T-helper 2 cell treated with Interferon-gamma antibody and Interleukin-4, amounts not matched to agents 100 ng/mL and 5 ng/mL, for 36 hours (primary cell): ENCODE results near the gene ZFHX3. TPM values are rescaled to one million over a fixed set of nuclear protein-coding genes. Genes with fewer than 3 reads are reported as not detected.
"Not testable (repeated sequence)": the region's sequence is repeated elsewhere in the genome, so short reads cannot be mapped to it uniquely, and the experiment has no call there.

Experiments
- intact Hi-C: fragments of 100-400 bp; cut with micrococcal nuclease; formaldehyde crosslinking; loops from one replicate; pipeline ENCODE4 v1.15.1; 2023
- total RNA-seq: library from RNA; stranded (reverse); gene quantifications from 2 replicates; pipeline ENCODE4 v1.2.3, GENCODE V29; 2022

The ZFHX3 gene
- total RNA-seq, 1 donor from 2014 or later: 1.2 TPM

- intact Hi-C loops: no loop called here
These were observed 46.9 kb downstream of the ZFHX3 start for GRCh38 chr16:73000907-73001521.

GRCh38 chr16:73000020-73000906 is 47.7 kb downstream of the ZFHX3 start:
- intact Hi-C loops: no loop called here

GRCh38 chr16:72999541-73000019 is 48.3 kb downstream of the ZFHX3 start:
- intact Hi-C loops: no loop called here

DNA sequence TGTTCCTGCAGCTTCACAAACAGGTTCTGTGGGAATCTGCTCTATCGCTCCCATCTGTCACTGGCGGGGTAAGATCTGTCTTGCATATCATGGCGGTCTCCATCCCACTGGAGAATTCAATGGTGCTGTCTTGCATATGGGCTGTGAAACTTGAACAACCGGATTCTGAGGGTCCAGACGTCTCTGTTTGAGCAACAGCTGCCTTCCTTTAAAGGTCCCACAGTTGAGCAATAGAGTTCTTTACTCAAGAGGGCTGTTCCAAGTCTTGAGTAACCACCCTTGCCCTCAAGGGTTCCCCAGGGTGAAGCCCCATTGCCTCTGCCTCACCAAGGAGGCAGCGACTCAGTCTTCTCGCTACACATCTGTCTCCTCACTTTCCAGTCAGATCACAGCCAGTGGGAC is 50.8 kb downstream of the ZFHX3 start:
- intact Hi-C loops: no loop called here

GRCh38 chr16:72996291-72997062 is 51.5 kb downstream of the ZFHX3 start:
- intact Hi-C loops: no loop called here

- intact Hi-C loops: not testable (repeated sequence)
These were observed 52.1 kb downstream of the ZFHX3 start for GRCh38 chr16:72995882-72996270.

GRCh38 chr16:72995151-72995881 is 52.6 kb downstream of the ZFHX3 start:
- intact Hi-C loops: no loop called here

- intact Hi-C loops: no loop called here
These were observed 55.8 kb downstream of the ZFHX3 start for GRCh38 chr16:72992142-72992601.

DNA sequence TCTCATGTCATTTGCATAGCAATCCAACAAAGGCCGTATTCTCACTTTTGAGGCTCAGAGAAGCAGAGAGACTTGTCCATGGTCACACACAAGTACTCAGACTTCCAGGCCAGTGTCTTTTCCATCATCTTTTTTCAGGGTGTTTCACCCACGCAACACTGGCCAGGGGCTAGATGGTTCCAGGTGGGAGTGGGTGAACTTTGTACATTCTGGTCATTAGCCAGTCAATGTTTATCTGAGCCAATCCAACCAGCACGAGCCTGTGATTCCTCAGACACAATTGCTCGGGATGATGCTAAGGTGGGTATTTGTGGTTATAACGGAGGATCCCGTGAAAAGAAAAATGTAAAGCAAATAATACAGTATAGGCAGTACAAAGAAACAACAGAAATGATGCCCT is 56.3 kb downstream of the ZFHX3 start:
- intact Hi-C loops: no loop called here

- intact Hi-C loops: no loop called here
These were observed 56.7 kb downstream of the ZFHX3 start for GRCh38 chr16:72991211-72991610.

- intact Hi-C loops: no loop called here
These were observed 57.4 kb downstream of the ZFHX3 start for GRCh38 chr16:72990571-72990970.

GRCh38 chr16:72989579-72990551 is 58.1 kb downstream of the ZFHX3 start:
- intact Hi-C loops: no loop called here

DNA sequence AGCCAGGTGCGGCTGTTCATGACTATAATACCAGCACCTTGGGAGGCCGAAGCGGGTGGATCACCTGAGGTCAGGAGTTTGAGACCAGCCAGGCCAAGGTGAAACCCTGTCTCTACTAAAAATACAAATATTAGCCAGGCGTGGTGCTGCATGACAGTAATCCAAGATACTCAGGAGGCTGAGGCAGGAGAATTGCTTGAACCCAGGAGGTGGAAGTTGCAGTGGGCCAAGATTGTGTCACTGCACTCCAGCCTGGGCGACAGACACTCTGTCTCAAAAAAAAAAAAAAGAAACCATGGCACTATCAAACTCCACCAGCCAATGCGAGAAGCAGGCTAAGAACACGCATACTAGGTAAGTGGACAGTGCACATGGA is 58.7 kb downstream of the ZFHX3 start:
- intact Hi-C loops: not testable (repeated sequence)

GRCh38 chr16:72988569-72988968 is 59.4 kb downstream of the ZFHX3 start:
- intact Hi-C loops: no loop called here

DNA sequence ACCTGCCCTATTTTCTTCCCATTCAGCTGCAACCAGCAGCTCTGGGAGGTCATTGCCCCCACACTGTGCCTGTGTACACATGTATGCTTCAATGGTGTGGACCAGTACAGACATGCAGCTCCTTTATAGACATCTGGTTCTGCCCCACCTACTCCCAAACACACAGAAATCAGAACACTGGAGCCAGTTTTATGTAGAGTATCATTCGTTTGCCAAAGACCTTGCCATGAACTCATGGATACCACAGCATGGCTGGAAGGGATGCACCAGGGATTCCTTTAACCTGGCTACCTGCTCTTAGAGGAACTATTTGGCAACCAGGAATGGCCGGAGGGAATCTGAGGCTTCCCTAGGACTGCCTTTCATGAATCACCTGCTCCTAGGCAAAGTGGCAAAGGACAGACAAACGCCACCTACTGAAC is 60.4 kb downstream of the ZFHX3 start:
- intact Hi-C loops: no loop called here

GRCh38 chr16:72985995-72986394 is 61.9 kb downstream of the ZFHX3 start:
- intact Hi-C loops: no loop called here

- intact Hi-C loops: no loop called here
These were observed 62.6 kb downstream of the ZFHX3 start for GRCh38 chr16:72985148-72985941.

DNA sequence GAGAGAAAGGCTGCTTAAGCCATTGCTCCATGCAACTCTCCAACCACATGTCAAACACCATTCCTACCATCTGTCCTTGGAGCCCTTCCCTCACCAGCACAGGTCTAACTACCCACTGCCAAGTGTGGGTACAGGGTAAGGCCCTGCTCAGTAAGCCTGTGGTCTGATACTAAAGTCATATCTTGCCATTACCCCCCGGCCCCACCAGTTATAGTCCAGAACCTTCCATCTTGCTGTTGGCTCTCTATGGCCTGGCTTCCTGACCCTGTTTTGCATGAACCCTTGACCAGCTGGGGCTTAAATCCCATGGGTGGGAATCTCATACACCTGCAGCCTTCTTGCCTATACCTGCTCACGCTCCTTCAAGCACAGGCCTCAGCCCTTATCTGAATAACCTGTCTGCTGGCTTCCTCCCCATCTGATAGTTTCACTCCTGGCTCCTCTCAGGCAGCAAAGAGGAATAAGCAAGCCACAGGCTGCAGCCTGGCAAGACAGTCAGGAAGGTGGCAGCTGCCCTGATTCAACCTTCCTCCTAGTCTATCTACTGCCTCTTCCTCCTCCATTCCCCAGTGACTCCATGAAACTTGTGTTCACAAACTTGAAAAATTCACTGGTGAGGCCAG is 64.1 kb downstream of the ZFHX3 start:
- intact Hi-C loops: no loop called here

DNA sequence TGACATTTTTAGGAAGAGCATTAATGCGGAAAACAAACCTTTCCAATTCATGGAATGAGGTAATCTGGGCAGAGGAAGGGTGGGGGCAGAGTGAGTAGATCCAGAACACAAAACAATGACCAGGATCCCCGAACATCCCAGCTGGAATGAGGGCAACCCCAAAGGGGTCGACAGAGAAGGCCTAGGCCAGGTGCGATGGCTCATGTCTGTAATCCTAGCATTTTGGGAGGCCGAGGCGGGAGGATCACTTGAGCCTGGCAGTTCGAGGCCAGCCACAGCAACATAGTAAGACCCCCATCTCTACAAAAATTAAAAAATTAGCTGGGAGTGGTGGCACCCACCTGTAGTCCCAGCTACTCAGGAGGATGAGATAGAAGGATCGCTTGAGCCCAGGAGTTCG is 64.7 kb downstream of the ZFHX3 start:
- intact Hi-C loops: no loop called here
